Stimulated activated CD4-positive, alpha-beta T cell treated with anti-CD3 and anti-CD28 coated beads, TNF-alpha, amount 100 ng/mL, for 24 hours (primary cell): Measurements from ENCODE around the gene TAOK1.
A peak's percentile ranks its signal among the peaks of the same experiment; 100 is the strongest.

Source experiments
- DNase-seq, 3 experiments: peaks; one replicate each; pipeline ENCODE4 v3.0.0-alpha.2; 2020; ENCODE audit warnings: low read depth in 3 of 3

Gene TAOK1

GRCh38 chr17:29378500-29378899 is 11.7 kb upstream of the TAOK1 start:
- DNase-seq: no peak

- DNase-seq: no peak
Observed at GRCh38 chr17:29379084-29379991, 10.8 kb upstream of the TAOK1 start.

GRCh38 chr17:29383686-29384085 is 6.5 kb upstream of the TAOK1 start:
- DNase-seq: no peak

- DNase-seq: no peak
Observed at GRCh38 chr17:29384901-29385300, 5.3 kb upstream of the TAOK1 start.

- no peak for DNase-seq
Observed at GRCh38 chr17:29386760-29387159, 3.4 kb upstream of the TAOK1 start.

GRCh38 chr17:29388937-29389336 is 1.2 kb upstream of the TAOK1 start:
- no peak for DNase-seq

GRCh38 chr17:29390851-29391631 is 878 bp downstream of the TAOK1 start:
- DNase-seq: peak in 1 of 3 experiments; percentile 2

GRCh38 chr17:29393436-29393835 is 3.3 kb downstream of the TAOK1 start:
- DNase-seq: no peak

GRCh38 chr17:29394761-29395160 is 4.6 kb downstream of the TAOK1 start:
- DNase-seq: no peak

- DNase-seq: no peak
Observed at GRCh38 chr17:29396066-29396465, 5.9 kb downstream of the TAOK1 start.

GRCh38 chr17:29399634-29400033 is 9.5 kb downstream of the TAOK1 start:
- DNase-seq: no peak

- no peak for DNase-seq
Observed at GRCh38 chr17:29400818-29401217, 10.7 kb downstream of the TAOK1 start.

- no peak for DNase-seq
Observed at GRCh38 chr17:29401258-29401657, 11.1 kb downstream of the TAOK1 start.

GRCh38 chr17:29407856-29408255 is 17.7 kb downstream of the TAOK1 start:
- no peak for DNase-seq

- DNase-seq: no peak
Observed at GRCh38 chr17:29409963-29410362, 19.8 kb downstream of the TAOK1 start.

- no peak for DNase-seq
Observed at GRCh38 chr17:29412780-29413565, 22.8 kb downstream of the TAOK1 start.

- no peak for DNase-seq
Observed at GRCh38 chr17:29420128-29420527, 30.0 kb downstream of the TAOK1 start.

- no peak for DNase-seq
Observed at GRCh38 chr17:29430275-29430674, 40.1 kb downstream of the TAOK1 start.

- DNase-seq: no peak
Observed at GRCh38 chr17:29433541-29433940, 43.4 kb downstream of the TAOK1 start.

- no peak for DNase-seq
Observed at GRCh38 chr17:29434550-29434949, 44.4 kb downstream of the TAOK1 start.

- no peak for DNase-seq
Observed at GRCh38 chr17:29442451-29442850, 52.3 kb downstream of the TAOK1 start.
